GM13977 (cell line): ENCODE measurements around the gene POLR2C.

Source experiments
- DNase-seq: peaks from one replicate; pipeline ENCODE4 v3.0.0; 2012; ENCODE audit warnings: low spot score
- CTCF ChIP-seq: IDR thresholded peaks from 2 replicates; pipeline ENCODE4 v1.5.1; 2012; ENCODE audit warnings: mild to moderate bottlenecking, control low read depth; ENCODE audit not compliant: insufficient read depth; ENCODE audit errors: extremely low read depth, missing control alignments
- in situ Hi-C: fragments of 300-500 bp; cut with MboI; formaldehyde crosslinking; loops from one replicate; pipeline ENCODE4 v1.12.0; 2022; ENCODE audit warnings: low sequenced_read_pairs, low pct_unique_long_range_greater_than_20kb, mixed read lengths, inconsistent platforms; ENCODE audit not compliant: unreplicated experiment

The POLR2C gene

GRCh38 chr16:57469917-57470470 lies 7.5 kb downstream of the POLR2C start:
- no peak for TF ChIP-seq CTCF
- no peak for DNase-seq
- in situ Hi-C loops: no loop called here

GRCh38 chr16:57470711-57471110 lies 8.2 kb downstream of the POLR2C start:
- in situ Hi-C loops: no loop called here
- DNase-seq: no peak
- TF ChIP-seq CTCF: no peak

- DNase-seq: no peak
- in situ Hi-C loops: no loop called here
- no peak for TF ChIP-seq CTCF
Measured at GRCh38 chr16:57471209-57471608, 8.7 kb downstream of the POLR2C start.

GRCh38 chr16:57471852-57472664 lies 9.6 kb downstream of the POLR2C start:
- in situ Hi-C loops: no loop called here
- no peak for DNase-seq
- no peak for TF ChIP-seq CTCF

- TF ChIP-seq CTCF: no peak
- in situ Hi-C loops: no loop called here
- DNase-seq: no peak
Measured at GRCh38 chr16:57472665-57473060, 10.2 kb downstream of the POLR2C start.

GRCh38 chr16:57473176-57473840 lies 10.8 kb downstream of the POLR2C start:
- in situ Hi-C loops: no loop called here
- TF ChIP-seq CTCF: no peak
- DNase-seq: no peak
